HL-60 (cell line): ENCODE data around the gene AGRN.
A peak's percentile ranks its signal among the peaks of the same experiment; 100 is the strongest.

Experiments
- DNase-seq, 2 experiments: peaks; one replicate each; pipeline ENCODE4 v3.0.0-alpha.2; 2010 to 2020; ENCODE audit warnings: low read depth in 1 of 2, low spot score in 1 of 2
- H3K27ac ChIP-seq: fragments of 250-450 bp; sonication (Bioruptor Pico); replicated peaks from 2 replicates; pipeline ENCODE4 v1.5.1; 2020; ENCODE audit warnings: mild to moderate bottlenecking, moderate library complexity
- H3K27me3 ChIP-seq: fragments of 250-450 bp; sonication (Bioruptor Pico); 2 replicates; pipeline ENCODE4 v1.5.1; 2021; ENCODE audit warnings: mild to moderate bottlenecking, moderate library complexity; ENCODE audit not compliant: insufficient read depth, poor library complexity, severe bottlenecking
- H3K4me3 ChIP-seq: replicated peaks from 2 replicates; pipeline ENCODE4 v1.5.1; 2011; ENCODE audit warnings: mild to moderate bottlenecking, control low read depth, low read length; ENCODE audit not compliant: insufficient read depth
- GABPA ChIP-seq: IDR thresholded peaks from 2 replicates; pipeline ENCODE4 v1.6.1; 2012; ENCODE audit warnings: low read depth
- POLR2AphosphoS5 ChIP-seq: IDR thresholded peaks from 2 replicates; pipeline ENCODE4 v1.6.1; 2012; ENCODE audit warnings: low read depth
- REST ChIP-seq: IDR thresholded peaks from 2 replicates; pipeline ENCODE4 v1.6.1; 2012; ENCODE audit warnings: low read depth; ENCODE audit not compliant: insufficient replicate concordance
- SPI1 ChIP-seq: IDR thresholded peaks from 2 replicates; pipeline ENCODE4 v1.6.1; 2012; ENCODE audit warnings: low read depth, mild to moderate bottlenecking, borderline replicate concordance
- TF ChIP-seq, protein P1 (sequence below): IDR thresholded peaks from one replicate; pipeline ENCODE4 v1.5.1; 2011; ENCODE audit warnings: low read length, control low read depth, inconsistent platforms; ENCODE audit not compliant: insufficient read depth

AGRN gene

DNA sequence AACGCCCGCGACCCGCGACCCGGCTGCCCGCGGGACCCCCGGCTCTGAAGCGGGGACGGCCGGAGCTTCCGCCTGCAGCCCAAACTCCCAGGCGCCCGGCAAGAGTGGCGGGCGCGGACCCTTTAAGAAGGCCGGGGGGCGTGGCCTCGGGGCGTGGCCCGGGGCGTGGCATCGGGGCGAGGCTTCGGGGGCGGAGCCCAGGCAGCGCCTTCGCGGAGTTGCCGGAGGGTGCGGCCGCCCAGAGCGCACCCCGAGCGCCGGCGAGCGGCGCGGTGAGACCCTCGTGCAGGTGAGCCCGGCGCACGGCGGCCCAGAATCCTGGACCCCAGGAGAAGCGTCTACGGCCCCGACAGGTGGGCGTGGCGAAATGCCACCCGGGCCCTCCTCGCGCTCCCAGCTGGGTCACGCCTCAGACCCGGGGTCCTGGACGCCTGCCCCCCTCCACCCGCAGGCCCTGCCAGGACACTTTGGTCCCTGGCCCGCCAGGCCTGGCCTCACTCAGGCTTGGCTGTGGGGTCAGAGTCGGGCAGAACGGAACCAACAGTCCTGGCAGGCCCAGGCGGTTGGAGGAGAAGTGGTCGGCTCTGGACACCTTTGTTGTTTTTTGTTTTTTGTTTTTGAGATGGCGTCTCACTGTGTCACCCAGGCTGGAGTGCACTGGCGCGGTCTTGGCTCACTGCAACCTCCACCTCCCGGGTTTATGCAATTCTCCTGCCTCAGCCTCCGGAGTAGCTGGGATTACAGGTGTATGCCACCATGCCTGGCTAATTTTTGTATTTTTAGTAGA is 39.8 kb downstream of the AGRN start:
- H3K4me3 ChIP-seq = peak overlapping the region; percentile 45
- H3K27me3 ChIP-seq = peaks cover 33% of the 10 kb centered on the region
- peak; percentile 54 to 84 for DNase-seq
- no peak overlapping the region for H3K27ac ChIP-seq
- no peak for TF ChIP-seq POLR2AphosphoS5
- TF ChIP-seq GABPA = no peak
- no peak for TF ChIP-seq SPI1
- TF ChIP-seq, protein P1, sequence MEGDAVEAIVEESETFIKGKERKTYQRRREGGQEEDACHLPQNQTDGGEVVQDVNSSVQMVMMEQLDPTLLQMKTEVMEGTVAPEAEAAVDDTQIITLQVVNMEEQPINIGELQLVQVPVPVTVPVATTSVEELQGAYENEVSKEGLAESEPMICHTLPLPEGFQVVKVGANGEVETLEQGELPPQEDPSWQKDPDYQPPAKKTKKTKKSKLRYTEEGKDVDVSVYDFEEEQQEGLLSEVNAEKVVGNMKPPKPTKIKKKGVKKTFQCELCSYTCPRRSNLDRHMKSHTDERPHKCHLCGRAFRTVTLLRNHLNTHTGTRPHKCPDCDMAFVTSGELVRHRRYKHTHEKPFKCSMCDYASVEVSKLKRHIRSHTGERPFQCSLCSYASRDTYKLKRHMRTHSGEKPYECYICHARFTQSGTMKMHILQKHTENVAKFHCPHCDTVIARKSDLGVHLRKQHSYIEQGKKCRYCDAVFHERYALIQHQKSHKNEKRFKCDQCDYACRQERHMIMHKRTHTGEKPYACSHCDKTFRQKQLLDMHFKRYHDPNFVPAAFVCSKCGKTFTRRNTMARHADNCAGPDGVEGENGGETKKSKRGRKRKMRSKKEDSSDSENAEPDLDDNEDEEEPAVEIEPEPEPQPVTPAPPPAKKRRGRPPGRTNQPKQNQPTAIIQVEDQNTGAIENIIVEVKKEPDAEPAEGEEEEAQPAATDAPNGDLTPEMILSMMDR = no peak
- no peak for TF ChIP-seq REST

- no peak for DNase-seq
- TF ChIP-seq POLR2AphosphoS5 (no peak), REST (no peak), SPI1 (no peak), GABPA (no peak)
- TF ChIP-seq, protein P1 = no peak
- peaks cover 35% of the 10 kb centered on the region for H3K27me3 ChIP-seq
- no peak overlapping the region for H3K4me3 ChIP-seq
- H3K27ac ChIP-seq = no peak overlapping the region
Measured at GRCh38 chr1:1060281-1061000, 40.5 kb downstream of the AGRN start.

DNA sequence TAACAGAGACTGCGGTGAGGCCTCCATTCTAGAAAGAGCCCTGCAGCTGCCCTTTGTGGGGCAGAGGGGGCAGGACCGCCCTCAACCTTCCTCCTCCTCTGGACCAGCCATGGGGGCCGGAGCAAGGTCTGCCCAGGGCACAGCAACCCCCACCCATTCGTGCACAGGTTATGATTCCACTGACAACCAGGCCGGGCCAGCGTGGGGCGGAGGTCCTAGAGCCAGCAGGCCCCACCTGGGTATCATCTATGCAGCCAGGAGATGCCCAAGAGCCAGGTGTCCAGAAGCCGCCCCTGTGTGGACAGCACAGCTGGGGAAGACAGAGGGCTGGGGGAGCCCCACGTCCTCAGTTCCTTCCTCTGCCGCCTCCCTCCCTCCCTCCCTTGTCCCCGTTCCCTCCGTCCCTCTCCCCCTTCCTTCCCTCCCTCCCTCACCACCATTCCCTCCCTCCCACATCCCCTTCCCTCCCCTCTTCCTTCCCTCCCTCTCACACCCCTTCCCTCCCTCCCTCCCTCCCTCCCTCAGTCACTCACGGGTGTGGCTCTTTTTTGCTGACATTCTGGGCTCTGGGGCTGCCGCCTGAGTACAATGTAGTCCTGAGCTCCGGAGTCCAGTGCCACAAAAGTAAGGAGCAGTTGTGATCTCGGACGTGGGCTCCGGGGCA is 41.9 kb downstream of the AGRN start:
- peak in 1 of 2 experiments; percentile 57 for DNase-seq
- Histone ChIP-seq H3K27me3 (peaks cover 42% of the 10 kb centered on the region), H3K27ac (no peak overlapping the region), H3K4me3 (no peak overlapping the region)
- TF ChIP-seq GABPA (no peak), REST (no peak), POLR2AphosphoS5 (no peak), SPI1 (no peak)
- TF ChIP-seq, protein P1 = no peak
